ENCODE data around the gene ZFP91. TPM values are rescaled to one million over a fixed set of nuclear protein-coding genes. Genes with fewer than 3 reads are reported as not detected.
A peak's percentile ranks its signal among the peaks of the same experiment; 100 is the strongest.

The ZFP91 gene
- total RNA-seq, 1 experiment from 2014 or later = 58.6 TPM

- DNase-seq (ENCODE audit: low read depth, low spot score) (peak; percentile 68), ATAC-seq (peak; percentile 97)
- Histone ChIP-seq H3K79me2 (ENCODE audit: insufficient read depth, low read length) (no peaks in the 10 kb centered on the region), H3K27me3 (ENCODE audit: insufficient read depth, low read length) (no peaks in the 10 kb centered on the region), H3K4me2 (ENCODE audit: low read length) (no peak overlapping the region), H3K9me2 (ENCODE audit: insufficient read depth) (no peaks in the 10 kb centered on the region), H3K9ac (ENCODE audit: low read length) (no peak overlapping the region), H3K36me3 (ENCODE audit: control insufficient read depth in 1 of 2, insufficient read depth in 2 of 2, low read length in 2 of 2) (no peaks in the 10 kb centered on the region), H3K4me1 (ENCODE audit: control insufficient read depth in 1 of 2, insufficient read depth in 2 of 2, low read length in 2 of 2) (peaks cover 11 to 16% of the 10 kb centered on the region in 2 experiments), H2AFZ (ENCODE audit: low read depth, low read length, poor library complexity, severe bottlenecking) (no peak overlapping the region), H4K20me1 (ENCODE audit: insufficient read depth) (no peaks in the 10 kb centered on the region), H3K27ac (ENCODE audit: low read depth, low read length) (no peak overlapping the region), H3K9me3 (ENCODE audit: control insufficient read depth in 1 of 2, insufficient read depth in 1 of 2, low read depth in 1 of 2, low read length in 2 of 2) (no peaks in the 10 kb centered on the region), H3K4me3 (replicated peaks in 1 of 2; ENCODE audit: low read depth in 1 of 2, low read length in 2 of 2) (no peak overlapping the region)
- ChIA-PET RAD21 (ENCODE audit: low non-redundant PET in 1 of 2, low total read pairs in 2 of 2, uncharacterized antibody in 2 of 2, unreplicated experiment in 2 of 2) (no interaction called here), POLR2A (no interaction called here), CTCF (interaction anchor here (1.0 to 1.6 kb wide), 3 partner anchors 134 to 404 kb away, joined by 4 to 8 read pairs (median 4); no protein-coding TSS in a partner anchor)
- no TSS peak for BruUV-seq (replicated peaks)
- intact Hi-C loops (cut with micrococcal nuclease) = loop anchor here (1.0 to 10.0 kb wide), 4 partner anchors 21 to 401 kb away; no protein-coding TSS in a partner anchor
- TF ChIP-seq MAX (IDR thresholded peaks at IDR 0.05) (peak; percentile 82), SP1 (IDR thresholded peaks at IDR 0.05; ENCODE audit: low read depth) (no peak), CBX3 (IDR thresholded peaks at IDR 0.05; ENCODE audit: low read depth) (peak; percentile 56; the same call in 1 of the 2 replicates), RAD21 (IDR thresholded peaks at IDR 0.05; ENCODE audit: low read depth) (peak; percentile 85), CTCF (IDR thresholded peaks at IDR 0.05 in 2 of 3, conservative IDR thresholded peaks at IDR 0.05 in 1 of 3; ENCODE audit: borderline replicate concordance in 1 of 3, insufficient read depth in 1 of 3, low read depth in 2 of 3, low read length in 2 of 3) (peak; percentile 90 to 96 (median 92))
Observed at GRCh38 chr11:58654079-58654907, 75.4 kb downstream of the ZFP91 start.

- Histone ChIP-seq H3K4me3 (replicated peaks in 1 of 2; ENCODE audit: low read depth in 1 of 2, low read length in 2 of 2) (no peak overlapping the region), H3K9me3 (ENCODE audit: control insufficient read depth in 1 of 2, insufficient read depth in 1 of 2, low read depth in 1 of 2, low read length in 2 of 2) (no peaks in the 10 kb centered on the region), H4K20me1 (ENCODE audit: insufficient read depth) (no peaks in the 10 kb centered on the region), H3K27me3 (ENCODE audit: insufficient read depth, low read length) (no peaks in the 10 kb centered on the region), H3K36me3 (ENCODE audit: control insufficient read depth in 1 of 2, insufficient read depth in 2 of 2, low read length in 2 of 2) (no peaks in the 10 kb centered on the region), H3K9me2 (ENCODE audit: insufficient read depth) (no peaks in the 10 kb centered on the region), H3K79me2 (ENCODE audit: insufficient read depth, low read length) (no peaks in the 10 kb centered on the region), H3K27ac (ENCODE audit: low read depth, low read length) (no peak overlapping the region), H3K4me2 (ENCODE audit: low read length) (no peak overlapping the region), H3K4me1 (ENCODE audit: control insufficient read depth in 1 of 2, insufficient read depth in 2 of 2, low read length in 2 of 2) (peaks cover 17 to 22% of the 10 kb centered on the region in 2 experiments), H2AFZ (ENCODE audit: low read depth, low read length, poor library complexity, severe bottlenecking) (no peak overlapping the region), H3K9ac (ENCODE audit: low read length) (no peak overlapping the region)
- CTCF ChIA-PET = interaction anchor here (1.0 to 1.6 kb wide), 3 partner anchors 133 to 404 kb away, joined by 4 to 8 read pairs (median 4); no protein-coding TSS in a partner anchor
- intact Hi-C loops (cut with micrococcal nuclease) = loop anchor here (1.0 to 10.0 kb wide), 4 partner anchors 20 to 400 kb away; no protein-coding TSS in a partner anchor
- RAD21 ChIA-PET (ENCODE audit: low non-redundant PET in 1 of 2, low total read pairs in 2 of 2, uncharacterized antibody in 2 of 2, unreplicated experiment in 2 of 2) = no interaction called here
- DNase-seq (ENCODE audit: low read depth, low spot score) (no peak), ATAC-seq (no peak)
- BruUV-seq (replicated peaks) = no TSS peak
- POLR2A ChIA-PET = no interaction called here
- TF ChIP-seq ZNF274 (IDR thresholded peaks at IDR 0.05; ENCODE audit: low read depth, low read length) (no peak), RAD21 (IDR thresholded peaks at IDR 0.05; ENCODE audit: low read depth) (no peak), ZFX (IDR thresholded peaks at IDR 0.05) (no peak), SRF (IDR thresholded peaks at IDR 0.05; ENCODE audit: low read depth) (no peak), CTCF (IDR thresholded peaks at IDR 0.05 in 2 of 3, conservative IDR thresholded peaks at IDR 0.05 in 1 of 3; ENCODE audit: borderline replicate concordance in 1 of 3, insufficient read depth in 1 of 3, low read depth in 2 of 3, low read length in 2 of 3) (no peak), FOSL1 (IDR thresholded peaks at IDR 0.05; ENCODE audit: low read depth) (no peak)
Observed at GRCh38 chr11:58654908-58655296, 76.0 kb downstream of the ZFP91 start.
